Activated CD4-positive, alpha-beta T cell treated with anti-CD3 and anti-CD28 coated beads, Interleukin-2, Interleukin-6, amounts not matched to agents 100 ng/mL and 50 ng/mL, durations not matched to agents 16 hours and 8 hours (primary cell): ENCODE results near the gene MUC4.

Experiments used
- DNase-seq: peaks from one replicate; pipeline ENCODE4 v3.0.0-alpha.2; 2020

Gene MUC4, protein sequence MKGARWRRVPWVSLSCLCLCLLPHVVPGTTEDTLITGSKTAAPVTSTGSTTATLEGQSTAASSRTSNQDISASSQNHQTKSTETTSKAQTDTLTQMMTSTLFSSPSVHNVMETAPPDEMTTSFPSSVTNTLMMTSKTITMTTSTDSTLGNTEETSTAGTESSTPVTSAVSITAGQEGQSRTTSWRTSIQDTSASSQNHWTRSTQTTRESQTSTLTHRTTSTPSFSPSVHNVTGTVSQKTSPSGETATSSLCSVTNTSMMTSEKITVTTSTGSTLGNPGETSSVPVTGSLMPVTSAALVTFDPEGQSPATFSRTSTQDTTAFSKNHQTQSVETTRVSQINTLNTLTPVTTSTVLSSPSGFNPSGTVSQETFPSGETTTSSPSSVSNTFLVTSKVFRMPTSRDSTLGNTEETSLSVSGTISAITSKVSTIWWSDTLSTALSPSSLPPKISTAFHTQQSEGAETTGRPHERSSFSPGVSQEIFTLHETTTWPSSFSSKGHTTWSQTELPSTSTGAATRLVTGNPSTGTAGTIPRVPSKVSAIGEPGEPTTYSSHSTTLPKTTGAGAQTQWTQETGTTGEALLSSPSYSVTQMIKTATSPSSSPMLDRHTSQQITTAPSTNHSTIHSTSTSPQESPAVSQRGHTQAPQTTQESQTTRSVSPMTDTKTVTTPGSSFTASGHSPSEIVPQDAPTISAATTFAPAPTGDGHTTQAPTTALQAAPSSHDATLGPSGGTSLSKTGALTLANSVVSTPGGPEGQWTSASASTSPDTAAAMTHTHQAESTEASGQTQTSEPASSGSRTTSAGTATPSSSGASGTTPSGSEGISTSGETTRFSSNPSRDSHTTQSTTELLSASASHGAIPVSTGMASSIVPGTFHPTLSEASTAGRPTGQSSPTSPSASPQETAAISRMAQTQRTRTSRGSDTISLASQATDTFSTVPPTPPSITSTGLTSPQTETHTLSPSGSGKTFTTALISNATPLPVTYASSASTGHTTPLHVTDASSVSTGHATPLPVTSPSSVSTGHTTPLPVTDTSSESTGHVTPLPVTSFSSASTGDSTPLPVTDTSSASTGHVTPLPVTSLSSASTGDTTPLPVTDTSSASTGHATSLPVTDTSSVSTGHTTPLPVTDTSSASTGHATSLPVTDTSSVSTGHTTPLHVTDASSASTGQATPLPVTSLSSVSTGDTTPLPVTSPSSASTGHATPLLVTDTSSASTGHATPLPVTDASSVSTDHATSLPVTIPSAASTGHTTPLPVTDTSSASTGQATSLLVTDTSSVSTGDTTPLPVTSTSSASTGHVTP (N-terminal part only)

DNA sequence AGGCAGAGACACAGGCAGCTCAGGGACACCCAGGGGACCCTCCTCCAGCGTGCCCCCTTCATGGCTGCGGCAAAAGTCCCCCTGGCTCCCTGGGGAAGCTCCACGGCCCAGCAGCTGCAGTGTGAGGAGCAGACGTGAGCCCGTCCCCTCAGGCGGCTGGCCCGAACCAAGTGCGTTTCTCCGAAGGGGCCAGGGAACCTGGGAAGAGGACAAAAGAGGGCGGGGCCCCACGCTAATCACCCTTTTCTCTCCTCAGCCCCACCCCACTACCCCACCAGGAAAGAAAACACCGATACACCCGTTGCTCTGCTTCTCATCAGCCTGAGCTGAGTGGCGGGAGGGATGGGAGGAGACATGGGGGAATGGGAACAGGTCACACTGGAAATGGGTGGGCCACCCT, at the start of gene MUC4:
MUC4 (minus strand) TSS at position 174 of the 400 bp plus-strand sequence; CDS start at position 62, 112 bp downstream.
- no peak for DNase-seq

DNA sequence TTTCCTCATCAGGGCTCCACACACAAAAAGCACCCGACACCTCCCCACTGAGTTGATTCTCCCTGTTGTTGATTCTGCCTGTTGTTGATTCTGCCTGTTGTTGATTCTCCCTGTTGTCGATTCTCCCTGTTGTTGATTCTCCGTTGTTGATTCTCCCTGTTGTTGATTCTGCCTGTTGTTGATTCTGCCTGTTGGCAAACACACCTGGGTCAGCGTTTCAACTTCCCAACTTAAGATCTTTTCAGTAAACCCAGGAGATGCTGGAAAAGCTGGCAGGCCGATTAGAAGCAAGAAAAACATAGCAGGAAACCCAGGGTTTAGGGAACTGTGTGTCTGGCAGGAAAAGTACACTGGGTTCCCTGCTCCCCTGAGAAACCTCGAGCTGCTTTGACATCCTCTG, 48.7 kb upstream of the MUC4 start:
- DNase-seq: no peak

DNA sequence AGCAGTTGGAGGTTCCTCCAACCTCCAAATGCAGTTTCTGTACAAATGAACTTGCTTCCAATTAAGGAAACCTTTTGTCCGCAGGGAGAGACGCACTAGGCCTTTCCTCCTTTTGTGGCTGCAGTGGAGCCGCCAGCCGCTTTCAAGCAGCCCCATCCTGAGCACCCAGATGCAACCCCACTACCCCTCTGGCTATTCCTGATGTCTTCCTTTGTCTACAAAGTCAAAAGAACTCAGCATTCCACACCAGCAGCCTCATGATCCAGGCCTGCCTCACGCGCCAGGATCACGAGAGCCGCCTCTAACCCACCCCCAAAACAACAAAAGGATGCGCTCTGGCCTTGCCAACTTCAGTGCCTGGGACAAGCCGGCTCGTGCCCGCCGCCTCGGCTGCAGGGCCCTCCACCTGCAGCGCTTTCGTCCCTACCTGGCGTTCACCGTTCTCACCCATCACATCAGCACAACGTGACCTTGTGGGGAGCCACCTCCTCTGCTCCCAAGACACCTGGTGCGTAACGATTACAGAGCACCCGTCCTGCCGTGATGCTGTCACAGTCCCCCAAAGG, 48.2 kb upstream of the MUC4 start:
- DNase-seq: no peak

- peak; percentile 82 for DNase-seq
Measured at GRCh38 chr3:195859061-195859845, 47.5 kb upstream of the MUC4 start.

- DNase-seq: no peak
Measured at GRCh38 chr3:195856410-195857084, 44.8 kb upstream of the MUC4 start.

GRCh38 chr3:195855471-195856409, 44.0 kb upstream of the MUC4 start:
- no peak for DNase-seq

- no peak for DNase-seq
Measured at GRCh38 chr3:195854628-195855294, 43.0 kb upstream of the MUC4 start.

- no peak for DNase-seq
Measured at GRCh38 chr3:195853996-195854395, 42.3 kb upstream of the MUC4 start.

GRCh38 chr3:195853036-195853435, 41.3 kb upstream of the MUC4 start:
- no peak for DNase-seq

GRCh38 chr3:195850857-195851543, 39.3 kb upstream of the MUC4 start:
- DNase-seq: peak; percentile 95

DNA sequence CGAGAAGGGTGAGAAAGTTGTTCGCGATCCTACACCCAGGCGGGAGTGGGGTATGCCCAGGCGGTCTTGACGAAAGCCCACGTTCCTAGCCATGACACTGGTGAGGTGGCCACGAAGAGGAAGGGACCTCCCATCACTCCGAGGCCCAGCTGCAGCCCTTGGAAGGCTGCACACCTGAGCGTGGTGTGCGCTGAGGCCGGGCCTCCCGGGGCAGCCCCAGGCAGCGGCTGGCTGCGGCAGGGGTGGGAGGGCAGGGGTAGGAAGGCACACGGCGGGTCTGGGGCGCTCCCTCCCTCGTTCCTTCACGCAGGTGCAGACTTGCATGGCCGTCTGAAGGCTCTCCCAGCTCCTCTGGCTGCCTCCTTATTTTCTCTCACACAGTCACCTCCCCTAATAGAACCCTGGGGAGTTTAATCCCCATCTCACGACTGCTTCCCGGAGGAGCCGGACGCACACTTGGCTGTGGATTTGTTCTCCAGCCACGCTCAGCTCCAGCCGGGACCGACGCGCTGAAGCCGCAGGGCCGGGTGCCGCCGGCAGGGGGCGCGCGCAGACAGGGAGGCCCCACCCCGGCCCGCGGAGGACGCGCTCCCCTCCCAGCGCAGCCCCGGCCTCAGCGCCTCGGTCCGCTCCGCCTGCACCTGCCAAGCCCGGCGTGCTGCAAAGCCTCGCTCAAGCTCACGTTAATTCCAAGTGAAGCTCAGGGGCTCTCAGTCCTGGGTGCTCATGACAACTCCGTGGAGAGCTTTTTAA, 37.8 kb upstream of the MUC4 start:
- no peak for DNase-seq

GRCh38 chr3:195847055-195847950, 35.6 kb upstream of the MUC4 start:
- no peak for DNase-seq

- no peak for DNase-seq
Measured at GRCh38 chr3:195845483-195845882, 33.8 kb upstream of the MUC4 start.

DNA sequence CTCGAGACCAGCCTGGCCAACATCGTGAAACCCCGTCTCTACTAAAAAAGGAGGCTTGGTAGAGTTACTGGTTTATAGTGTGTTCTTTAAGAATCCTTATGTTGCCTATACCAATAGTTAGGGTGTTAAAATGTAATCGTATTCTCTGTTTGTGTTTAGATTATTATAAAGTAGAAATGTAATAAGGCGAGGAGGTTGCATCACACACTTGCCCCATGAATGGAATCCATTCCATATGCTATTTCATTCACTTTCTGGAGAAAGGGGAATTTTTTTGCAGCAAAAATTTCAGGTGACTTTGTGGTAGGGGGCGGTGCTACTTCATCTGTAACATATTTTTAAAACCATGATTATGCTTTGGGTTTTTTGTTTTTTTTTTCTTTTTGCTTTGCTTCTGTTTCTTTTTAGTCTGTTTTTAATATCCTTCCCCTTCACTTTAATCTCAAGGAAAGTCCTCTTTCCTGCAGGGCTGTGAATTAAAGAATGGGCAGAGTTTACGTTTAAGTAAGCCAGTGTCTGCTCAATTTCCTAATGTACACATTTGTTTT, 33.0 kb upstream of the MUC4 start:
- DNase-seq: no peak

DNA sequence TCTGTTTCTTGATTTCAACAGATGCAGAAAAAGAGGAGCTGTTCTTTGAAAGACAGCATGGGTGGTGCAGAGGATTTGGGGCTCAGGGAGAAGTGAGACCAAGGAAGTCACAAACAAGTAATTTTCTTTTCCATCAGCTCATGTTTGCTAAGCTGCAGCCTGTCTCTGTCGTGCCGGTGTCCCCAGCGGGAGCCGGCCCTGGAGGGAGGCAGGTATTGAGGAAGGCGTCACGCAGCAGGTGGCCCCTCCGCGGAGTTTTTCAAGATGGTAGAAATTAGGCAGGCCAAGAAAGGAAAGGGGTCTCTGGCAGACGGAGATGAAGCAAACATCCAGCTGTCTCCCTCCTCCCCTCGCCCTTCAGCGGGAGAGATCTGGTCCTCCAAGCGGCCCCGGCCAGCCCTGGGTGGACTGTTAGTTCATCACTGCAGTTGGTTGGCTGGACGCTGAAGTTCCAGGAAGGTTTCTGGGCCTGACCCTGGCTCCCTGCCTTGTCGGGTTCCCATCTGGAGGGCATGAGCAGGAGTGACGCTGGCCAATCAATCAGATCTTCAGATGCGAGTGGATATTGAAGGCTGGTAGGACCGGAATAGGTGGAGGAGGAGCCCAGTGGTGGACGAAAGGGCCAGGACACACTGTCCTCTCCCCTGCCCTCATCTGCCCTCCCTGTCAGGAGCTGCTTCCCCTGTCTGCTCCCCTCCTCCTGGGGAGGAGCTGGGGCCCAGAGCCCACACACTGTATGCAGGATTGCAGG, 27.7 kb upstream of the MUC4 start:
- no peak for DNase-seq

DNA sequence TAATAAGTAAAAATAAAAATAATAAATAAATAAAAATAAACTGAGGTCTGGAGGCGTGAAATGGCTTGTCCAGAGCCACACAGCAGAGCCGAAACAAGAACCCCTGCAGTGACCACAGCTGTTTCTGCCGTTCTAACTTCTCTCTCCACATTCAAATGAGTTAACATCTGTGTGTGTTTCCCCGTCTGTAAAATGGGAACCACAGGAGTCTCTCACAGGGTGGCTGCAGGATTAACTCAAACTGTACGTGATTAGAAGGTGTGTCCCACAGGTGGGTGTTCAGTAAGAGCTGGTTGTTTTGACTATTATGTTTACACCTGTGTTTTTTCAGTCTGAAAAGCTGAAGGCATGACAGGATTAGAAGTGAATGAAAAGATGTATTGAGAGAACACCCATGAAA, 27.0 kb upstream of the MUC4 start:
- no peak for DNase-seq
